CD4-positive, alpha-beta T cell (primary cell): ENCODE results near the gene SMPX. TPM values are rescaled to one million over a fixed set of nuclear protein-coding genes. Genes with fewer than 3 reads are reported as not detected.

Experiments
- ATAC-seq: fragments of 200-7000 bp; cut with Tn5 transposase; one replicate; pipeline ENCODE4 v1.10.0; 2022; ENCODE audit warnings: mild to moderate bottlenecking; ENCODE audit not compliant: poor library complexity
- CTCF ChIA-PET: fragments of 350-600 bp; sonication (Branson Sonifier 250); formaldehyde crosslinking; loops from one replicate; lab custom pipeline; 2021; ENCODE audit warnings: antibody characterized with exemption, inconsistent platforms; lab: Charles Lee
- POLR2A ChIA-PET: fragments of 350-600 bp; sonication (Branson Sonifier 250); formaldehyde crosslinking; loops from one replicate; lab custom pipeline; 2021; ENCODE audit warnings: antibody characterized with exemption, inconsistent platforms; lab: Charles Lee
- DNase-seq, 14 experiments: peaks; one replicate each; pipeline ENCODE4 v3.0.0-alpha.2; 2013 to 2020; ENCODE audit warnings: mixed read lengths in 2 of 14
- H3K27ac ChIP-seq, 2 donors: one replicate each; pipeline versions ENCODE4 v1.5.1 to v1.7.0; 2013; ENCODE audit warnings: low read length in 2 of 2, low read depth in 1 of 2, mild to moderate bottlenecking in 1 of 2
- H3K27me3 ChIP-seq, 2 experiments: 1 replicate in 1 of 2; 2 replicates in 1 of 2; pipeline versions ENCODE4 v1.6.1 to v1.7.0; 2013; ENCODE audit warnings: low read length in 2 of 2, control low read depth in 1 of 2, mild to moderate bottlenecking in 1 of 2, moderate library complexity in 1 of 2; ENCODE audit not compliant: insufficient read depth in 2 of 2, control insufficient read depth in 1 of 2
- H3K36me3 ChIP-seq: one replicate; pipeline ENCODE4 v1.6.1; 2013; ENCODE audit warnings: low read length, control low read depth; ENCODE audit not compliant: insufficient read depth
- H3K4me1 ChIP-seq: one replicate; pipeline ENCODE4 v1.6.1; 2013; ENCODE audit warnings: low read length, control low read depth; ENCODE audit not compliant: insufficient read depth
- H3K4me3 ChIP-seq: one replicate; pipeline ENCODE4 v1.5.1; 2013; ENCODE audit warnings: mild to moderate bottlenecking, low read length, moderate library complexity
- H3K9me3 ChIP-seq, 2 experiments: 1 replicate in 1 of 2; 2 replicates in 1 of 2; pipeline versions ENCODE4 v1.6.1 to v1.7.0; 2013; ENCODE audit warnings: low read length in 2 of 2, mild to moderate bottlenecking in 2 of 2, control low read depth in 1 of 2, moderate library complexity in 1 of 2; ENCODE audit not compliant: control insufficient read depth in 1 of 2, insufficient read depth in 1 of 2
- H3K27ac Mint-ChIP-seq: one replicate; pipeline ENCODE4 v1.8.0; 2020; ENCODE audit warnings: mixed read lengths
- H3K27me3 Mint-ChIP-seq: one replicate; pipeline ENCODE4 v1.8.0; 2021; ENCODE audit warnings: mixed read lengths
- H3K36me3 Mint-ChIP-seq: one replicate; pipeline ENCODE4 v1.8.0; 2021; ENCODE audit warnings: low read depth, mixed read lengths
- H3K4me1 Mint-ChIP-seq: one replicate; pipeline ENCODE4 v1.8.0; 2021; ENCODE audit warnings: low read depth, mixed read lengths
- H3K4me3 Mint-ChIP-seq: one replicate; pipeline ENCODE4 v1.8.0; 2020; ENCODE audit warnings: mild to moderate bottlenecking, mixed read lengths
- H3K9me3 Mint-ChIP-seq: one replicate; pipeline ENCODE4 v1.8.0; 2020; ENCODE audit warnings: mixed read lengths
- CTCF ChIP-seq: fragments of 200-600 bp; IDR thresholded peaks from one replicate; pipeline ENCODE4 v1.8.0; 2022; ENCODE audit warnings: antibody characterized with exemption, mild to moderate bottlenecking
- intact Hi-C, 2 experiments: fragments of 100-400 bp; cut with DNase I in 1 of 2; cut with micrococcal nuclease in 1 of 2; formaldehyde crosslinking; loops; one replicate each; pipeline versions ENCODE4 v1.15.1 to v1.9.0; 2023 to 2025; cut with DNase I, micrococcal nuclease
- total RNA-seq, 174 experiments: library from RNA in 2 of 174; stranded (reverse) in 2 of 174; gene quantifications; one replicate each; pipeline ENCODE4 v1.2.3 and lab custom pipeline; 2021 to 2026

The SMPX gene
- total RNA-seq, 2 experiments from 2014 or later, result not detected

DNA sequence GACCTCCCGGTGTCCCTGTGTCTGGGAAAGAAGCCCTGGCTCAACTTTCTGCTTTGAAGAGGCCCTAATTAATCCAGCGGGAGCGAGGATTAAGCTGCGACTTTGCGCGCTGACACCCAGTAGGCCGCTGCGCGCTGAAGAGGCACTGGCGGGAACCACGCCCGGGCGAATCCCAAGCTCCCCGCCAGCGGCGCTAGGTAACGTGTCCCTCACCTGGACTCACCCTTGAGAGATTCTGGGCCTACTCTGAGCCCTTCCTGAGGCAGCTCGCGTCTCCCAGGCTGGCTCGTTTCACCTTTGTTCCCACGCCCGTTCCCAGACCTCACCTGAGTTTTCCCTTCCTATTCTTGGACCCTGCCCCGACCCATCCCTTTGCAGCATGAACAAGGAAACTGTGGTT lies 99.2 kb downstream of the SMPX start:
- Histone ChIP-seq H3K27ac (no peak overlapping the region), H3K27me3 (no peaks in the 10 kb centered on the region), H3K4me1 (peaks cover 5% of the 10 kb centered on the region), H3K36me3 (no peaks in the 10 kb centered on the region), H3K9me3 (peaks cover 0 to 16% of the 10 kb centered on the region in 2 experiments), H3K4me3 (peak overlapping the region; percentile 58)
- CTCF ChIA-PET, result no interaction called here
- Mint-ChIP-seq H3K27ac (peak overlapping the region; percentile 30), H3K36me3 (no peaks in the 10 kb centered on the region), H3K4me3 (peak overlapping the region; percentile 84), H3K27me3 (no peaks in the 10 kb centered on the region), H3K9me3 (no peaks in the 10 kb centered on the region), H3K4me1 (peaks cover 10% of the 10 kb centered on the region)
- DNase-seq (peak in 5 of 14 experiments; percentile 11 to 15 (median 12)), ATAC-seq (no peak)
- no peak for TF ChIP-seq CTCF
- POLR2A ChIA-PET, result interaction anchor here (1.0 kb wide), 1 partner anchor 181 kb away, joined by 3 read pairs; the partner anchor contains the start of gene MBTPS2
- intact Hi-C loops, result no loop called here

- intact Hi-C loops, result no loop called here
- peak within 1 kb of the TSS; percentile 58 for H3K4me3 ChIP-seq
- CTCF ChIA-PET, result interaction anchor here (1.1 kb wide), 1 partner anchor 10 kb away, joined by 3 read pairs; no protein-coding TSS in a partner anchor
- no peak for TF ChIP-seq CTCF
- peaks cover 0 to 16% of the 10 kb centered on the region in 2 experiments for H3K9me3 ChIP-seq
- peak in 5 of 14 experiments; percentile 2 to 33 (median 18) for DNase-seq
- POLR2A ChIA-PET, result interaction anchor here (1.0 to 1.7 kb wide), 2 partner anchors 17 to 181 kb away, joined by 3 to 4 read pairs; partner anchors contain the start of gene MBTPS2
- no peaks in the 10 kb centered on the region for H3K27me3 ChIP-seq
- peaks cover 5% of the 10 kb centered on the region for H3K4me1 ChIP-seq
- Mint-ChIP-seq H3K4me3 (peak within 1 kb of the TSS; percentile 84), H3K27ac (peak within 1 kb of the TSS; percentile 77), H3K36me3 (no peaks in the 10 kb centered on the region), H3K4me1 (peaks cover 10% of the 10 kb centered on the region), H3K9me3 (no peaks in the 10 kb centered on the region), H3K27me3 (no peaks in the 10 kb centered on the region)
- no peaks in the 10 kb centered on the region for H3K36me3 ChIP-seq
- ATAC-seq, result peak; percentile 58
- peak within 1 kb of the TSS in 1 of 2 donors; percentile 21 for H3K27ac ChIP-seq
These were observed 99.7 kb downstream of the SMPX start, which contains the start of gene KLHL34 for GRCh38 chrX:21658152-21658737. Gene KLHL34, minus strand, starts transcription at chrX:21658330. Its CDS starts 542 bp downstream, at chrX:21657788.

- Histone ChIP-seq H3K9me3 (peaks cover 0 to 16% of the 10 kb centered on the region in 2 experiments), H3K4me1 (peaks cover 5% of the 10 kb centered on the region), H3K27ac (peak overlapping the region in 1 of 2 donors; percentile 21), H3K36me3 (no peaks in the 10 kb centered on the region), H3K27me3 (no peaks in the 10 kb centered on the region), H3K4me3 (peak overlapping the region; percentile 58)
- H3K9me3 Mint-ChIP-seq, result no peaks in the 10 kb centered on the region
- H3K4me1 Mint-ChIP-seq, result peaks cover 10% of the 10 kb centered on the region
- intact Hi-C loops, result no loop called here
- peak overlapping the region; percentile 77 for H3K27ac Mint-ChIP-seq
- no peaks in the 10 kb centered on the region for H3K36me3 Mint-ChIP-seq
- no peaks in the 10 kb centered on the region for H3K27me3 Mint-ChIP-seq
- peak; percentile 81 for ATAC-seq
- peak in 8 of 14 experiments; percentile 4 to 40 (median 12) for DNase-seq
- ChIA-PET POLR2A (interaction anchor here (1.7 kb wide), 1 partner anchor 18 kb away, joined by 4 read pairs; no protein-coding TSS in a partner anchor), CTCF (interaction anchor here (1.1 kb wide), 1 partner anchor 9 kb away, joined by 3 read pairs; no protein-coding TSS in a partner anchor)
- TF ChIP-seq CTCF, result no peak
- peak overlapping the region; percentile 80 for H3K4me3 Mint-ChIP-seq
These were observed 100.4 kb downstream of the SMPX start for GRCh38 chrX:21657318-21658151.
